Choroid plexus epithelial cell (primary cell): ENCODE measurements around the gene ACACA.

Experiments
- DNase-seq: peaks from one replicate; pipeline ENCODE4 v3.0.0-alpha.2; 2010; ENCODE audit warnings: low read depth
- H3K4me3 ChIP-seq: 2 replicates; pipeline ENCODE4 v1.5.1; 2011; ENCODE audit warnings: low read depth, mild to moderate bottlenecking, control low read depth, low read length, moderate library complexity
- TF ChIP-seq, protein P1 (sequence below): conservative IDR thresholded peaks from 2 replicates; pipeline ENCODE4 v1.5.1; 2011; ENCODE audit warnings: low read depth, mild to moderate bottlenecking, control low read depth, inconsistent platforms, low read length, moderate library complexity

Gene ACACA

DNA sequence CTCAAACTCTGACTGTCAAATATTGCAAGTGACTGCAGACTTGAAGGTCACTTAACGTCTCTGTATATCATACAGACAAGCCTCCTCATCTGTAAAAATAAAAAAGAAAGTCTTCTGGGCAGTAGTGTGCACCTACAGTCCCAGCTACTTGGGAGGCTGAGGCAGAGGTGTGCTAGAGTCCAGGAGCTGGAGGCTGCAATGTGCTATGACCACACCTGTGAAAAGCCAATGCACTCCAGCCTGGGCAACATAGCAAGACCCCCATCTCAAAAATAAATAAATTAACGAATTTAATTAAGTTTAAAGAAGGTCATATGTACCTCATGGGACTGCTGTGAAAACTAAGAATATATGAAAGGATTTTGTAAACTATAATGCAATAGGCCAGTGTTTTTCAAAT, 65.8 kb downstream of the ACACA start:
- H3K4me3 ChIP-seq = no peak overlapping the region
- no peak for DNase-seq
- TF ChIP-seq, protein P1, sequence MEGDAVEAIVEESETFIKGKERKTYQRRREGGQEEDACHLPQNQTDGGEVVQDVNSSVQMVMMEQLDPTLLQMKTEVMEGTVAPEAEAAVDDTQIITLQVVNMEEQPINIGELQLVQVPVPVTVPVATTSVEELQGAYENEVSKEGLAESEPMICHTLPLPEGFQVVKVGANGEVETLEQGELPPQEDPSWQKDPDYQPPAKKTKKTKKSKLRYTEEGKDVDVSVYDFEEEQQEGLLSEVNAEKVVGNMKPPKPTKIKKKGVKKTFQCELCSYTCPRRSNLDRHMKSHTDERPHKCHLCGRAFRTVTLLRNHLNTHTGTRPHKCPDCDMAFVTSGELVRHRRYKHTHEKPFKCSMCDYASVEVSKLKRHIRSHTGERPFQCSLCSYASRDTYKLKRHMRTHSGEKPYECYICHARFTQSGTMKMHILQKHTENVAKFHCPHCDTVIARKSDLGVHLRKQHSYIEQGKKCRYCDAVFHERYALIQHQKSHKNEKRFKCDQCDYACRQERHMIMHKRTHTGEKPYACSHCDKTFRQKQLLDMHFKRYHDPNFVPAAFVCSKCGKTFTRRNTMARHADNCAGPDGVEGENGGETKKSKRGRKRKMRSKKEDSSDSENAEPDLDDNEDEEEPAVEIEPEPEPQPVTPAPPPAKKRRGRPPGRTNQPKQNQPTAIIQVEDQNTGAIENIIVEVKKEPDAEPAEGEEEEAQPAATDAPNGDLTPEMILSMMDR = no peak

DNA sequence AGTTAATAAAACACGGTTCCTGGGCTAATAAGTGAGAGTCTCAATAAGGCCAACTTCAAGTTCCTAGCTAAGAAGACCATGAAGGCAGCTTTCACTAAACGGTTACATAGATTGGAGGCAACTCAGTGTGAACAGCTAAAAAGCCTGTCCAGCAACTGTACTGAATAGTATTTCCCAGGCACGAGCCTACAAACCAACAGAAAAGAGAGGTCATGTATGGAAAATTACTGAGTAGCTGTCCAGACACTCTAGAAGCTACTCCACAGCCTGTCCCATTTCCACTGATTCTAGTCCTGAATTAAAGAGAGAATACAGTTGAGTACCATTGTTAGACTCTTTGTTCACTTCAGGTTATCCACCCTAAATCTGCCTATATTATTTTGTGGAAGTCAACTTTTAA, 67.3 kb downstream of the ACACA start:
- H3K4me3 ChIP-seq = no peak overlapping the region
- TF ChIP-seq, protein P1 = no peak
- peak; percentile 66 for DNase-seq

GRCh38 chr17:37338847-37339246, 67.8 kb downstream of the ACACA start:
- no peak overlapping the region for H3K4me3 ChIP-seq
- DNase-seq = no peak
- TF ChIP-seq, protein P1 = no peak

DNA sequence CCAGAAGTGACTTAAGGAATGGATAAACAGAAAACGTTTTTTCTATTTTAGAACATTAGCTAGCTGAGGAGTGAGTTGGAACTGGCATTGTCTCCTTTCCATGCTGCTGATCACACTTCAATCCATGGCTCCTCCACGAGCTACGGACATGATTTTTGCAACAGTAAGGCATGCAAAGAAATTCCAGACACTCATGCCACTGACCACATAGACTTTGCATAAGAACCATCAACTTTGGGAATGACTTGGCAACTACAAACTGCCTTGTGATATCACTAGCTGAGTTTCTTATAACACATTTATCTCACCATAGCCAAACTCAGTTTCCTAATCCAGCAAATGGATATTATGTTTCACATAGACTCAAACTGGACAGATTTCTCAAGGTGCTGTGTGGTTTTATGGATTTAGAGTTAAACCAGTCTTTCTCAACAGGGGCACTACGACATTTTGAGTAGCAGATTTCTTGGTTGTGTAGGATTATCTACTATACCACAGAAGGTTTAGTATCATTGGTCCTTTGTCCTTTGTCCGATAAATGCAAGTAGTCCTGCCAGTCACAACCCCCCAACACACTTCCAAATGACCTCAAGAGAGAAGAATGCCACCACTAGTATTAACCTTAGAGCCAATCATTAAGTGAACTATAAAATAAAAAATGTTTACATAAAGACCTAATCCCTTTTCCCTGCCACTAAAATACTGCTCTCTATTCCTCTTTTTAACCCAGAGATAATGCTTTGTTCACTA, 79.1 kb downstream of the ACACA start:
- peak; percentile 93 for DNase-seq
- H3K4me3 ChIP-seq = no peak overlapping the region
- TF ChIP-seq, protein P1 = no peak

- TF ChIP-seq, protein P1 = no peak
- no peak for DNase-seq
- H3K4me3 ChIP-seq = no peak overlapping the region
These were observed 83.6 kb downstream of the ACACA start for GRCh38 chr17:37322826-37323561.

DNA sequence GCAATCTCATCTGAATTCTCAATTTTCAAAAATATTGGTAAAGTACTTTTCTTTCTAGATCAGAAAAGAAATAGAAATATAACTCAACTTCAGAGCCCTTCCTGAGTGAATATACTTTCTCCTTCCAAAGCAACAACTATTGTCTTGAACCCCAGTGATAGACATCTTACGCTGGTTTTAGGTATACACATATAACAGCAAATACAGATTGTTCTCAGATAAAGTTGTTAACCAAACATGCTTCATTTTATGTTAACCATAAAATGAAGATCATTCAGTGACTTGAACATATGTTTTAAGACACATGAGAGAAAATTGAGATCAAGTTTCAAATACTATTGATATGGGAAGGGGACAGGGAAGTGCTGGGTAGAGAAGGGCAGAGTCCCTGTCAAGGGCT, 84.5 kb downstream of the ACACA start:
- no peak overlapping the region for H3K4me3 ChIP-seq
- no peak for DNase-seq
- TF ChIP-seq, protein P1 = no peak
